Measurements from ENCODE around the gene GPER1.
"Not testable (repeated sequence)": the region's sequence is repeated elsewhere in the genome, so short reads cannot be mapped to it uniquely, and the experiment has no call there.

The GPER1 gene

DNA sequence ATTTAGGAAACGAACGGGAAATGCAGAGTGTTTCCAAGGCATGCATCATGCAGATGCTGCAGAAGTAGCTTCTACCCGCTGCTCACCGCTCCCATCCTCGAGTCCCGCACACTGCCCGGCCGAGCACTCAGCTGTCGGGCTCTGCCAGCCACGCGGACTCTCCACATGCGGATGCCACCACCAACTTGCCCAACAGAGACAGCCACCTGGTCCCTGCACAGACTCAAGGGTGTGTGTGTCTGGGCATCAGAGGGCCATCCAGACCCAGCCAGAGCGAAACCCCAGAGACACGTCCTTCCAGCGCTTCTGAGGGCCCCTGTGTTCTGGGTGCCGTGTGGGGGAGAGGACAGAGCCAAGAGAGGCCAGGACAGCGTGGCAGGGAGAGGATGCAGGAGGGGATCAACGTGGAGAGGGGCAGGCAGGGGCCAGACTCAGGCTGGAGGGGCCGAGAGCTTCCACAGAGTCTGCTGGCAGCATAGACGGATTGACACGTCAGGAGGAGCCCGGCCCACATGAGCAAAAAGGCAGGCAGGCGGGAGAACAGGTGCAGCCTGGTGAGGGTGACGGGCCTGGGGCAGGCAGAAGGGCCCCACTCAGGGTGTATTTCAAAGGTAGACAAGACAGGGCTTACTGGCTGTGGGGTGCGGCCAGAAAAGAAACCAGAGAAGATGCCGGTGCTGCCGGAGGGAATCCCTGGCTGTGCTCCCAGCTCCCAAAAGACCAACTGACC lies 18.3 kb downstream of the GPER1 start:
- DNase-seq: no peak

- no peak for DNase-seq
Observed at GRCh38 chr7:1106793-1107421, 19.0 kb downstream of the GPER1 start.

- DNase-seq: no peak
Observed at GRCh38 chr7:1108264-1108920, 20.5 kb downstream of the GPER1 start.

GRCh38 chr7:1109581-1110310 lies 21.8 kb downstream of the GPER1 start:
- DNase-seq: no peak

GRCh38 chr7:1110358-1110757 lies 22.4 kb downstream of the GPER1 start:
- DNase-seq: no peak

GRCh38 chr7:1111156-1111555 lies 23.2 kb downstream of the GPER1 start:
- DNase-seq: no peak

DNA sequence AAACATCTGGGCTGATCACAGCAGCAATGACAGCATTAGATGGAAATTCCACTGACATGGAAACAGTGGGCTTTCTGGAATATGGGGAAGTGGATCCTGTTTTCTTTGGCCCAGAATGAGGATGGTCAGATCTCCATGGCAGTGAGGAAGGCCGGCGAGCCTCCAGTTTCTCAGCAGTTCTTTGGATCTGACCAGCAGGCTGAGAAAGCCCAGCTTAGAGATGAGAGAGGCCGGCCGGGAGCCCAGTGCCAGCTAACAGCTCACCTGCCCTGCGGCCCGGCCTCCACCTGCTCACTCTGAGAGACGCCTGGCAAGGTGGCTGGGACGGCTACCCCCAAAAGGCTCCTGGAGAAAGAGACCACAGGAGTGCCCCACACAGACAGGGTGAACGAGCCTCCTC lies 24.2 kb downstream of the GPER1 start:
- no peak for DNase-seq

GRCh38 chr7:1112625-1113547 lies 25.0 kb downstream of the GPER1 start:
- no peak for DNase-seq

DNA sequence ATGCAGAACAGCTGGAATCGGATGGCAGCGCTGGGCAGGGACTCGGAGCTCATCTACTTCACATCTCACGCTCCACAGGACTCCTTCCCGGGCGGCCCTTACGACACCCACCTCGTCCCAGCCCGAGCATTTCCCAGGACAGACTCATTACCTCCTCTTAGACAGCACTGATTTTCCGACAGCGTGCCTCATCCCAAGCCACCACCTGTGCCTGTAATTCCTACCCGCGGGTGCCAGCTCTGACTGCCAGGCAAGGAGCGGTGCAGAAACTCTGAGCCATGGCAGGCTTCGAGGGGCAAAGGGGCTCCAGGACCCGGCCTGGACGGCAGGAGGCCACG lies 25.6 kb downstream of the GPER1 start:
- DNase-seq: no peak

DNA sequence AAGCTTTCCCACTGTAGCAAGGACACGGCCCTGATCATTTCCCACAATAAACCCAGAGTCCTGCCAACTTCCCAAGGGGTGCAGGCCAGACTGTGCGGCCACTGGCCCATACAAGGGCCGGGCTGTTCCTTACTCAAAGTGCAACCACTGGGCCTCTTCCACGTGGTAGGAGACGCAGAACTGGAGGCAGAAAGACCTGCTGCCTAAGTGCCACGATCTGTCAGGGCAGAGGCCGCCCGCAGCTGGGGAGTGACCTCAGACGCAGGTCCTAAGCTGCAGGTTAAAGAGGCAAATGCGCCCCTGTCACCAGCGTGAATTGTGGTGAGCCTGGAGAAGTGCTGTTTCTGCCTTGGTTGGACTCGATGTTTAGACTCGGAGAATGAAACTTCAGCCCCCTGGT lies 26.2 kb downstream of the GPER1 start:
- no peak for DNase-seq

DNA sequence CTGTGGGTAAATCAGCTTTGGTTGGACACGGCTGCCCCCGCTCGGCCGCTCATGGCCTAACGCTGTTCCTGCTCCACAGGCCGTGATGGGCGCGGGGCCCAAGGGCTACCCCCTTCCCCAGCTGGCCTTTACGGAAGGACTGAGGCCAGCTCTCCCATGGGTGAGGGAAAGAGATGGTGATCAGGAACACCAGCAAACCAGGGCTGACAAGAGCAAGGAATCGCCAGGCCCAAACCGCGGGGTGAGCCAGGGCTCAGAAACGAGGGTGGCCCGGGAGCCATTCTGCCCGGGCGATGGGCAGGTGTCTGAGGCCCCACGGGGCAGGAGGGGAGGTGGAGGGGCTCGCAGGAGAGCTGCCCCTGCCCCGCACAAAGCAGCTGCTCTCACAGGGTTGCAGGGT lies 26.6 kb downstream of the GPER1 start:
- DNase-seq: no peak

DNA sequence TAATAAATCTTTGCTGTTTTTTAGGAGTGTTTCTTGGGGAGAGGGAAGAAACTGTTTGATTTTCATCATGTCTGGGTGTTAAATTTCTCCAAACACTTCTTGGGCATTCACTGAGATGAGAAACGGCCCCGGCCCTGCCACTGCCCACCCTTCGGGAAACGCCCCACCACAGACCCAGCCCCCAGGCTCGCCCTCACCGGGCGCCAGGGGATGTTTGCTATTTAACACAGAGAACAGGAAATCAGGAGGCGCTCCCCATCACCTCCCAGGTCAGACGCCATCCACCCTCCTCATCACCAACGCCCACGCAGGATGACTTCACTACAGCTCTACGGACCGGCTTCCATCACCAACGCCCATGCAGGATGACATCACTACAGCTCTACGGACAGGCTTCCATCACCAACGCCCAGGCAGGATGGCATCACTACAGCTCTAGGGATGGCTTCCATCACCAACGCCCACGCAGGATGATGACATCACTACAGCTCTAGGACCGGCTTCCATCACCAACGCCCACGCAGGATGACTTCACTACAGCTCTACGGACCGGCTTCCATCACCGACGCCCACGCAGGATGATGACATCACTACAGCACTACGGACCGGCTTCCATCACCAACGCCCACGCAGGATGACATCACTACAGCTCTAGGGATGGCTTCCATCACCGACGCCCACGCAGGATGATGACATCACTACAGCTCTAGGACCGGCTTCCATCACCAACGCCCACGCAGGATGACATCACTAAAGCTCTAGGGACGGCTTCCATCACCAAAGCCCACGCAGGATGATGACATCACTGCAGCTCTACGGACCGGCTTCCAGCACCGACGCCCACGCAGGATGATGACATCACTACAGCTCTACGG lies 27.5 kb downstream of the GPER1 start:
- not testable (repeated sequence) for DNase-seq

- not testable (repeated sequence) for DNase-seq
Observed at GRCh38 chr7:1116383-1117008, 28.6 kb downstream of the GPER1 start.

DNA sequence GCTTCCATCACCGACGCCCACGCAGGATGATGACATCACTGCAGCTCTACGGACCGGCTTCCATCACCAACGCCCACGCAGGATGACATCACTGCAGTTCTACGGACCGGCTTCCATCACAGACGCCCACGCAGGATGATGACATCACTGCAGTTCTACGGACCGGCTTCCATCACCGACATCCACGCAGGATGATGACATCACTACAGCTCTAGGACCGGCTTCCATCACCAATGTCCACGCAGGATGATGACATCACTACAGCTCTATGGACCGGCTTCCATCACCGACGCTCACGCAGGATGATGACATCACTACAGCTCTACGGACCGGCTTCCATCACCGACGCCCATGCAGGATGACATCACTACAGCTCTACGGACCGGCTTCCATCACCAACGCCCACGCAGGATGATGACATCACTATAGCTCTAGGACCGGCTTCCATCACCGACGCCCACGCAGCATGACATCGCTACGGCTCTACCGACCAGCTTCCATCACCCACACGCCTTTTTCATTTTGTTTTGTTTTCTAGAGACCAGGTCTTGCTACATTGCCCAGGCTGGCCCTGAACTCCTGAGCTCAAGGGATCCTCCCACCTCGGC lies 29.5 kb downstream of the GPER1 start:
- no peak for DNase-seq

GRCh38 chr7:1119201-1119600 lies 31.3 kb downstream of the GPER1 start:
- no peak for DNase-seq

DNA sequence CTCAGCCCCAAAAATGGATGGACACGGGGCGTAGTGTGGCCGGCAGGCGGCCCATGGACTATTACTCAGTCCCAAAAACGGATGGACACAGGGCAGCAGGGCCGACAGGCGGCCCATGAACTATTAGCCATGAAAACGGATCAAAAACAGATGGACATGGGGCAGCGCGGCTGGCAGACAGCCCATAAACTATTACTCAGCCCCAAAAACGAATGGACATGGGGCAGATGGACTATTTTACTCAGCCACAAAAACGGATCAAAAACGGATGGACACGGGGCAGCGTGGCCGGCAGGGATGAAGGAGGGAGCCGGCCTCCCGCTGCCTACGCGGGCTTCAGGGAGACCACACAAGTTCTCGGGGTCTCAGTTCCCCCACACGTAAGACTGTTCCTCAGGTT lies 32.9 kb downstream of the GPER1 start:
- DNase-seq: no peak

DNA sequence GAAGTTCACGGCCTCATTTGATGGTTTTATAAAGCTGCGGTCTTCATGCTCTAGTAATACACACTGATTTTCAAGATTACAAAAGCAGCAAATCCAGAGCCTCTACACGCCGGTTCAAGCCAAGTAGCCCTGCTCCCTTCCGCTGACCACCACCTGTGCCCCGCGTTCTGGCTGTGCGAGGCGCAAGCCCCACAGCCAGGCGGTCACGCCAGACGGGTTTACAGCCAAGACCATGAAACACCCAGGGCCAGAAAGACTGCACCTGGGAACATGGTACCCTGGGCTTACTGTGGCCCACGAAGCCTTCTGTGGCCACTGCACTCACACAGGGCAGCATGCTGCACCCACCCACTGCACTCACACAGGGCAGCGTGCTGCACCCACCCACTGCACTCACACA lies 33.6 kb downstream of the GPER1 start:
- DNase-seq: no peak

DNA sequence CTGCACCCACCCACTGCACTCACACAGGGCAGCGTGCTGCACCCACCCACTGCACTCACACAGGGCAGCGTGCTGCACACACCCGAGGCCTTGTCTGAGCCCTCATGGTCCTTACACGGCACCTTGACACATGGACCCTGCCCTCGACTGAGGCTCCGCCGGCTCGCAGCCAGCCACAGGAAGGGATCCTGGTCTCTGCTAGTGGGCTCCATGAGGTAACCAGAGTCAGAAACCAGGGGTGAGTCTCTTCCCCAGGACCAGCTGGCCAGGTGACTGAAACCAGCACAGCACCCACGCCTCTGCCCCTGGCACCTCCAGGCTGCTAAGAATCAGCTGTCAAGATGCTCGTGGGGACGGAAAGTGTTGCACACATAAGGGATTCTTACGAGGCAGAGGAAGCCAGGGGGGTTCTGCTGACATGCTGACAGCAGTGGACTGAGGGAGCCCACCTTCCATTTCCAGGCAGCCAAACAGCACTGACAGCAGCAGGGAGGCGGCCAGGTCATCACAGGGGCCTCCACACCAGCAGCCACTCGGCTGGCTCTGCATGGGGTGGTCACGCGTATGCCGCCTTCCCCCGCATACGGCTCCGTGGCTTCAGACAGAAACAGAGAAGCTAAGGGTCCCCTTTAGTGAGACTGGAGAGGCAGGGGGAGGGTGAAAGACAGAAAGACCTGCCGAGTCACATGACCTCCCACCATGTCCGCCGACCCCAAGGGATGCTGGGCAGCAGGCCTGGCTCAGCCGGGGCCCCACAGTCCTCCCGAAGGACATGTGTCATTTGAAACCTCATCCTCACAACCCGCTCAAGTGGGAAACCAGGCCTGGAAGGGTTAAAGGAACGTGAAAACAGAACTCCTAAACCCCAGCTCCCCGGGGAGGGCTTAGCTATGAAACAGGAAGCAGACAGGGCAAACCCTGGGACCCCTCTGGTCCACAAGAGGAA lies 34.2 kb downstream of the GPER1 start:
- DNase-seq: no peak

- no peak for DNase-seq
Observed at GRCh38 chr7:1122832-1123501, 35.1 kb downstream of the GPER1 start.
